Esophagus muscularis mucosa (tissue), 4 donors: Measurements from ENCODE around the gene TANGO6. TPM values are rescaled to one million over a fixed set of nuclear protein-coding genes. Genes with fewer than 3 reads are reported as not detected.

Source experiments
- DNase-seq: peaks from one replicate; pipeline ENCODE4 v3.0.0-alpha.2; 2017; ENCODE audit errors: extremely low spot score
- H3K27ac ChIP-seq, 4 donors: fragments of 200-600 bp; sonication (generic); replicated peaks in 1 of 4; 1 replicate in 3 of 4; 2 replicates in 1 of 4; pipeline ENCODE4 v1.5.1; 2016 to 2019; ENCODE audit warnings: mild to moderate bottlenecking in 1 of 4
- H3K27me3 ChIP-seq, 4 donors: fragments of 200-600 bp; sonication (generic); one replicate each; pipeline versions ENCODE4 v1.5.1 to v1.6.0; 2016 to 2019
- H3K36me3 ChIP-seq, 4 donors: fragments of 200-600 bp; sonication (generic); one replicate each; pipeline ENCODE4 v1.5.1; 2016 to 2019
- H3K4me1 ChIP-seq, 4 donors: fragments of 200-600 bp; sonication (generic); one replicate each; pipeline ENCODE4 v1.5.1; 2016 to 2019
- H3K4me3 ChIP-seq, 4 donors: fragments of 200-600 bp; sonication (generic); 1 replicate in 2 of 4; 2 replicates in 2 of 4; pipeline ENCODE4 v1.5.1; 2016 to 2019; ENCODE audit warnings: mild to moderate bottlenecking in 4 of 4, moderate library complexity in 1 of 4
- H3K9me3 ChIP-seq, 4 donors: fragments of 200-600 bp; sonication (generic); 1 replicate in 3 of 4; 2 replicates in 1 of 4; pipeline ENCODE4 v1.5.1; 2016 to 2019
- EP300 ChIP-seq: sonication (generic); formaldehyde crosslinking; IDR thresholded peaks from one replicate; pipeline ENCODE4 v1.6.1; 2017; ENCODE audit warnings: antibody characterized with exemption
- POLR2A ChIP-seq: fragments of 450-650 bp; IDR thresholded peaks from one replicate; pipeline ENCODE4 v1.6.1; 2017; ENCODE audit warnings: antibody characterized with exemption, moderate library complexity, mild to moderate bottlenecking, low read depth
- POLR2AphosphoS5 ChIP-seq, 2 donors: sonication (generic); formaldehyde crosslinking; IDR thresholded peaks; one replicate each; pipeline ENCODE4 v1.6.1; 2017; ENCODE audit warnings: antibody characterized with exemption in 2 of 2
- WGBS: methylation state at CpG from one replicate; pipeline ENCODE4 v1.1.5; 2018; 5-methylcytosine and 5-hydroxymethylcytosine counted together
- intact Hi-C: fragments of 100-400 bp; cut with DNase I; formaldehyde crosslinking; loops from one replicate; pipeline ENCODE4 v1.15.1; 2023
- total RNA-seq, 4 donors: library from RNA; depleted of rRNA; stranded (reverse); fragments of >200 nt; gene quantifications; one replicate each; pipeline versions ENCODE4 v1.1.0 to v1.2.1, GENCODE V29; 2016
- TF ChIP-seq, protein P1 (sequence below), 3 experiments: fragments of 200-600 bp in 2 of 3; fragments of 450-650 bp in 1 of 3; sonication (generic) in 2 of 3; IDR thresholded peaks; one replicate each; pipeline ENCODE4 v1.5.1; 2017 to 2019; ENCODE audit warnings: antibody characterized with exemption in 3 of 3, mild to moderate bottlenecking in 2 of 3, moderate library complexity in 1 of 3

TANGO6 gene
- total RNA-seq, 4 donors from 2014 or later, result 15.7 to 21.3 (median 18.3) TPM

DNA sequence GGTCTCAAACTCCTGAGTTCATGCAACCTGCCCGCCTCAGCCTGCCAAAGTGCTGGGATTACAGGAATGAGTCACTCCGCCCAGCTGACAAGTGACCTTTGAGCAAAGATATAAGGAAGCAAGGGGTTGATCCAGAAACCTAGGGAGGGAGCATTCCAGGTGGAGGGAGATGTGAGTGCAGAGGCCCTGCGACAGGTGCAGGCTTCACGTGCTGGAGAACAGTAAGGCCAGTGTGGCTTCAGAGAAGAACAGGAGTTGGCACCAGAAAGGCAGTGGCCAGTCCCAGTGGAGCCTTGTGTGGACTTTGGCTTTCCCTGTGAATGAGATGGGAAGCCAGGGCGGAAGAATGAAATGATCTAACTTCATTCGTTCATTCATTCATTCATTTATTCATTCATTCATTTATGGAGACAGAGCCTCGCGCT, 188.6 kb downstream of the TANGO6 start:
- 95% methylated on average over 8 of the region's 8 CpGs for WGBS
- no peak for DNase-seq
- H3K4me3 ChIP-seq, result no peak overlapping the region
- intact Hi-C loops, result no loop called here
- no peaks in the 10 kb centered on the region for H3K4me1 ChIP-seq
- peaks cover 0 to 22% (median 8%) of the 10 kb centered on the region in 4 donors for H3K36me3 ChIP-seq
- TF ChIP-seq, protein P1, sequence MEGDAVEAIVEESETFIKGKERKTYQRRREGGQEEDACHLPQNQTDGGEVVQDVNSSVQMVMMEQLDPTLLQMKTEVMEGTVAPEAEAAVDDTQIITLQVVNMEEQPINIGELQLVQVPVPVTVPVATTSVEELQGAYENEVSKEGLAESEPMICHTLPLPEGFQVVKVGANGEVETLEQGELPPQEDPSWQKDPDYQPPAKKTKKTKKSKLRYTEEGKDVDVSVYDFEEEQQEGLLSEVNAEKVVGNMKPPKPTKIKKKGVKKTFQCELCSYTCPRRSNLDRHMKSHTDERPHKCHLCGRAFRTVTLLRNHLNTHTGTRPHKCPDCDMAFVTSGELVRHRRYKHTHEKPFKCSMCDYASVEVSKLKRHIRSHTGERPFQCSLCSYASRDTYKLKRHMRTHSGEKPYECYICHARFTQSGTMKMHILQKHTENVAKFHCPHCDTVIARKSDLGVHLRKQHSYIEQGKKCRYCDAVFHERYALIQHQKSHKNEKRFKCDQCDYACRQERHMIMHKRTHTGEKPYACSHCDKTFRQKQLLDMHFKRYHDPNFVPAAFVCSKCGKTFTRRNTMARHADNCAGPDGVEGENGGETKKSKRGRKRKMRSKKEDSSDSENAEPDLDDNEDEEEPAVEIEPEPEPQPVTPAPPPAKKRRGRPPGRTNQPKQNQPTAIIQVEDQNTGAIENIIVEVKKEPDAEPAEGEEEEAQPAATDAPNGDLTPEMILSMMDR (IDR thresholded peaks at IDR 0.05), result no peak
- TF ChIP-seq POLR2AphosphoS5 (IDR thresholded peaks at IDR 0.05) (no peak), EP300 (no peak), POLR2A (no peak)
- no peak overlapping the region for H3K27ac ChIP-seq
- H3K9me3 ChIP-seq, result no peaks in the 10 kb centered on the region
- no peaks in the 10 kb centered on the region for H3K27me3 ChIP-seq

- TF ChIP-seq EP300 (no peak), POLR2A (no peak), POLR2AphosphoS5 (IDR thresholded peaks at IDR 0.05) (no peak)
- TF ChIP-seq, protein P1 (IDR thresholded peaks at IDR 0.05), result no peak
- H3K36me3 ChIP-seq, result peaks cover 0 to 22% (median 8%) of the 10 kb centered on the region in 4 donors
- no peaks in the 10 kb centered on the region for H3K27me3 ChIP-seq
- DNase-seq, result no peak
- H3K4me1 ChIP-seq, result no peaks in the 10 kb centered on the region
- intact Hi-C loops, result no loop called here
- 86% methylated on average over 8 of the region's 8 CpGs for WGBS
- H3K27ac ChIP-seq, result no peak overlapping the region
- H3K4me3 ChIP-seq, result no peak overlapping the region
- H3K9me3 ChIP-seq, result no peaks in the 10 kb centered on the region
Measured at GRCh38 chr16:69033151-69033949, 190.0 kb downstream of the TANGO6 start.

GRCh38 chr16:69035375-69035774, 192.0 kb downstream of the TANGO6 start:
- H3K27me3 ChIP-seq, result no peaks in the 10 kb centered on the region
- no peak overlapping the region for H3K27ac ChIP-seq
- no peaks in the 10 kb centered on the region for H3K9me3 ChIP-seq
- peaks cover 0 to 24% (median 9%) of the 10 kb centered on the region in 4 donors for H3K36me3 ChIP-seq
- H3K4me1 ChIP-seq, result no peaks in the 10 kb centered on the region
- TF ChIP-seq EP300 (no peak), POLR2A (no peak), POLR2AphosphoS5 (IDR thresholded peaks at IDR 0.05) (no peak)
- TF ChIP-seq, protein P1 (IDR thresholded peaks at IDR 0.05), result no peak
- H3K4me3 ChIP-seq, result no peak overlapping the region
- DNase-seq, result no peak
- intact Hi-C loops, result no loop called here

- 95% methylated on average over 12 of the region's 12 CpGs for WGBS
- intact Hi-C loops, result no loop called here
- Histone ChIP-seq H3K4me3 (no peak overlapping the region), H3K27ac (no peak overlapping the region), H3K4me1 (no peaks in the 10 kb centered on the region), H3K27me3 (no peaks in the 10 kb centered on the region), H3K36me3 (peaks cover 6 to 34% (median 20%) of the 10 kb centered on the region in 4 donors), H3K9me3 (peaks cover 0 to 3% (median 0%) of the 10 kb centered on the region in 4 donors)
- DNase-seq, result no peak
- TF ChIP-seq, protein P1 (IDR thresholded peaks at IDR 0.05), result no peak
- TF ChIP-seq POLR2A, result no peak
- no peak for TF ChIP-seq POLR2AphosphoS5 (IDR thresholded peaks at IDR 0.05)
- TF ChIP-seq EP300, result no peak
Measured at GRCh38 chr16:69036399-69037091, 193.2 kb downstream of the TANGO6 start.
